Neuronal stem cell (in vitro differentiated cells): Measurements from ENCODE around the gene SPDYE9. TPM values are rescaled to one million over a fixed set of nuclear protein-coding genes. Genes with fewer than 3 reads are reported as not detected.
"Not testable (repeated sequence)": the region's sequence is repeated elsewhere in the genome, so short reads cannot be mapped to it uniquely, and the experiment has no call there.

Experiments
- DNase-seq: peaks from one replicate; pipeline ENCODE4 v3.0.0-alpha.2; 2013; ENCODE audit warnings: low spot score
- H2AFZ ChIP-seq: one replicate; pipeline ENCODE4 v1.6.1; 2013; ENCODE audit warnings: mild to moderate bottlenecking, low read length, inconsistent platforms
- H2AK5ac ChIP-seq: 2 replicates; pipeline ENCODE4 v1.6.1; 2013; ENCODE audit warnings: low read depth, mild to moderate bottlenecking, inconsistent platforms, low read length, moderate library complexity, mixed read lengths
- H2BK120ac ChIP-seq: 2 replicates; pipeline ENCODE4 v1.6.1; 2013; ENCODE audit warnings: low read depth, mild to moderate bottlenecking, inconsistent platforms, low read length, moderate library complexity, mixed read lengths
- H2BK12ac ChIP-seq: one replicate; pipeline ENCODE4 v1.6.1; 2013; ENCODE audit warnings: low read length, inconsistent platforms
- H2BK15ac ChIP-seq: 2 replicates; pipeline ENCODE4 v1.6.1; 2013; ENCODE audit warnings: mild to moderate bottlenecking, low read length, inconsistent platforms, mixed read lengths
- H2BK5ac ChIP-seq: one replicate; pipeline ENCODE4 v1.6.1; 2013; ENCODE audit warnings: inconsistent platforms, mild to moderate bottlenecking, low read length, moderate library complexity
- H3K14ac ChIP-seq: one replicate; pipeline ENCODE4 v1.6.1; 2013; ENCODE audit warnings: low read length, inconsistent platforms
- H3K18ac ChIP-seq: 2 replicates; pipeline ENCODE4 v1.6.1; 2013; ENCODE audit warnings: low read length, inconsistent platforms
- H3K23ac ChIP-seq: 2 replicates; pipeline ENCODE4 v1.6.1; 2013; ENCODE audit warnings: low read depth, mild to moderate bottlenecking, mixed read lengths, low read length, inconsistent platforms; ENCODE audit not compliant: poor library complexity
- H3K27ac ChIP-seq: replicated peaks from 3 replicates; pipeline ENCODE4 v1.5.1; 2013; ENCODE audit warnings: low read length, inconsistent platforms
- H3K27me3 ChIP-seq, 3 experiments: 2 replicates each; pipeline ENCODE4 v1.6.1; 2013; ENCODE audit warnings: low read length in 3 of 3, mild to moderate bottlenecking in 2 of 3, inconsistent platforms in 1 of 3, low read depth in 1 of 3, mixed read lengths in 1 of 3, moderate library complexity in 1 of 3; ENCODE audit not compliant: control insufficient read depth in 3 of 3, insufficient read depth in 3 of 3
- H3K36me3 ChIP-seq, 2 donors: replicated peaks in 1 of 2; 2 replicates each; pipeline ENCODE4 v1.6.1; 2013; ENCODE audit warnings: low read length in 2 of 2; ENCODE audit not compliant: control insufficient read depth in 2 of 2, insufficient read depth in 2 of 2
- H3K4ac ChIP-seq: 2 replicates; pipeline ENCODE4 v1.6.1; 2013; ENCODE audit warnings: inconsistent platforms, mild to moderate bottlenecking, low read length, moderate library complexity
- H3K4me1 ChIP-seq, 2 donors: 1 replicate in 1 of 2; 2 replicates in 1 of 2; pipeline ENCODE4 v1.6.1; 2013; ENCODE audit warnings: low read length in 2 of 2, low read depth in 1 of 2; ENCODE audit not compliant: control insufficient read depth in 2 of 2, insufficient read depth in 1 of 2
- H3K4me2 ChIP-seq: one replicate; pipeline ENCODE4 v1.6.1; 2013; ENCODE audit warnings: mild to moderate bottlenecking, low read length, inconsistent platforms; ENCODE audit not compliant: insufficient read depth, poor library complexity, severe bottlenecking
- H3K4me3 ChIP-seq, 2 donors: 2 replicates each; pipeline ENCODE4 v1.5.1; 2013; ENCODE audit warnings: low read length in 2 of 2, mild to moderate bottlenecking in 2 of 2, inconsistent platforms in 1 of 2, moderate library complexity in 1 of 2
- H3K79me1 ChIP-seq: one replicate; pipeline ENCODE4 v1.6.1; 2013; ENCODE audit warnings: low read depth, mild to moderate bottlenecking, inconsistent platforms, low read length, moderate library complexity
- H3K9ac ChIP-seq: one replicate; pipeline ENCODE4 v1.6.1; 2013; ENCODE audit warnings: mild to moderate bottlenecking, low read depth, low read length, inconsistent platforms; ENCODE audit not compliant: poor library complexity
- H3K9me3 ChIP-seq, 2 donors: replicated peaks in 1 of 2; 2 replicates each; pipeline versions ENCODE3 to v1.6.1; 2013; ENCODE audit warnings: low read length in 2 of 2, mild to moderate bottlenecking in 2 of 2, inconsistent platforms in 1 of 2, low read depth in 1 of 2, mixed read lengths in 1 of 2, moderate library complexity in 1 of 2; ENCODE audit not compliant: control insufficient read depth in 2 of 2, insufficient read depth in 1 of 2
- H4K8ac ChIP-seq: one replicate; pipeline ENCODE4 v1.6.1; 2013; ENCODE audit warnings: low read depth, mild to moderate bottlenecking, inconsistent platforms, low read length, moderate library complexity
- H4K91ac ChIP-seq: one replicate; pipeline ENCODE4 v1.6.1; 2013; ENCODE audit warnings: low read length, low read depth, mild to moderate bottlenecking, inconsistent platforms; ENCODE audit not compliant: poor library complexity
- WGBS, 2 donors: extraction: QIAGEN DNeasy Blood & Tissue Kit; methylation state at CpG; one replicate each; pipeline ENCODE4 v1.1.7; 2013; ENCODE audit warnings: missing lambda C conversion rate in 2 of 2, mixed read lengths in 1 of 2; ENCODE audit not compliant: insufficient read length in 2 of 2, insufficient replicate concordance in 1 of 2; ENCODE audit errors: extremely low coverage in 2 of 2; 5-methylcytosine and 5-hydroxymethylcytosine counted together
- small RNA-seq: library from polyadenylated mRNA; stranded (forward); fragments of <200 nt; extraction: miRNeasy Mini kit (QIAGEN cat#:217004); gene quantifications from one replicate; pipeline ENCODE3, GENCODE V24; 2013; ENCODE audit not compliant: insufficient read depth

The SPDYE9 gene

GRCh38 chr7:73029666-73030065 is 56.2 kb downstream of the SPDYE9 start, which contains the start of gene SPDYE8:
SPDYE8 (minus strand) TSS chr7:73029766; CDS start chr7:73027966, 1,800 bp downstream.
- H3K14ac ChIP-seq, H3K27ac ChIP-seq, H3K4me2 ChIP-seq, H3K9ac ChIP-seq, H3K4ac ChIP-seq, DNase-seq, H3K79me1 ChIP-seq, H2BK15ac ChIP-seq, H3K36me3 ChIP-seq, H2BK5ac ChIP-seq, H3K27me3 ChIP-seq, H2BK12ac ChIP-seq, H3K4me3 ChIP-seq, H2BK120ac ChIP-seq, H3K9me3 ChIP-seq, H2AFZ ChIP-seq, H3K23ac ChIP-seq, H3K18ac ChIP-seq, H4K91ac ChIP-seq, H4K8ac ChIP-seq, H2AK5ac ChIP-seq, H3K4me1 ChIP-seq: not testable (repeated sequence)
- WGBS, 2 donors, result no CpG with 5 or more reads among the region's 8 CpGs

Small RNA genes lying within 50 kb of the gene (small RNA-seq; reads per million reads assigned to genes)
- not detected for gene RF00019
